ENCODE measurements around the gene BICRA. TPM values are rescaled to one million over a fixed set of nuclear protein-coding genes. Genes with fewer than 3 reads are reported as not detected.
A peak's percentile ranks its signal among the peaks of the same experiment; 100 is the strongest.
"Not testable (repeated sequence)": the region's sequence is repeated elsewhere in the genome, so short reads cannot be mapped to it uniquely, and the experiment has no call there.

The BICRA gene
- total RNA-seq, 4 donors from 2014 or later, result 10.7 to 33.6 (median 22.9) TPM

DNA sequence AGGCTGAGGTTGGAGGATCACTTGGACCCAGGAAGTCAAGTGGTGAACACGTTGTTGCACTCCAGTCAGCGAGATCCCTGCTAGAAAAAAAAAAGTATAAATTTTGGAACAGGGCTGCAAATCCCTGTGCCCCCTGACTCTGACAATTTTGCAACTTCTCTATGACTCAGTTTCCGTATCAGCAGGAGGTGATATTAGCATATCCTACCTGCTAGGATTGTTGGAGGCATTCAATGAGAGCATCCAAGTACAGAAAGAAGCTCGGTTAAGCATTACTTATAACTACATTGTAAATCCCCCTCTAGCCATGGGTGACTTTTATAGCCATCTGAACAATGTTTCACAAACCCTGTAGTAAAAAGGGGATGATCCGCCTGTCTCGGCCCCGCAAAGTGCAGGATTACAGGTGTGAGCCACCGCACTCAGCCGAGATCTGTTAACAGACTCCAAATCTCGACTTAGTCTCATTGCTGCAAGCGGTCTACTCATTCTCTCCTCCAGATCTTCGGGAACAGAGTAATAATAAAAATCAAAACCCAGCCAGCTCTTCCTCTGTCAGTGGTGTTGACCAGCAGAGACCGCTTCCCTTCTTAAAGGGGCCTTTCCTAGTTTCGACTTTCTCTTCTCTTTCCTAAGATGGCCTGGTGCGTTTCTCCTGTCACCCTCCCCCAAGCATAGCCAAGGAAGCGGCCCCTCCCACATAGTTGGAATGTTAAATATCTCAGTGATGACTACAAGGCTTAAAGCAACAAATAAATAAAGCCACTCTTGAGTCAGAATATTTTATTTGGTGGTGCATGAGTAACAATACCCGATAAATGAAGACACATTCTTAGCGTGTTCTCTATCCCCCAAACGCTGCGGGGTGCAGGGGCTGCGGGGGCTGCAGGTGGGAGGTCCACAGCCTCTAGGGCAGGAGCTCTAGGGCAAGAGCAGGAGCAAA, 10.3 kb upstream of the BICRA start:
- WGBS, result 19% methylated on average over 21 of the region's 21 CpGs
- DNase-seq (ENCODE audit: low spot score in 2 of 2), result peak in 1 of 2 donors; percentile 79

DNA sequence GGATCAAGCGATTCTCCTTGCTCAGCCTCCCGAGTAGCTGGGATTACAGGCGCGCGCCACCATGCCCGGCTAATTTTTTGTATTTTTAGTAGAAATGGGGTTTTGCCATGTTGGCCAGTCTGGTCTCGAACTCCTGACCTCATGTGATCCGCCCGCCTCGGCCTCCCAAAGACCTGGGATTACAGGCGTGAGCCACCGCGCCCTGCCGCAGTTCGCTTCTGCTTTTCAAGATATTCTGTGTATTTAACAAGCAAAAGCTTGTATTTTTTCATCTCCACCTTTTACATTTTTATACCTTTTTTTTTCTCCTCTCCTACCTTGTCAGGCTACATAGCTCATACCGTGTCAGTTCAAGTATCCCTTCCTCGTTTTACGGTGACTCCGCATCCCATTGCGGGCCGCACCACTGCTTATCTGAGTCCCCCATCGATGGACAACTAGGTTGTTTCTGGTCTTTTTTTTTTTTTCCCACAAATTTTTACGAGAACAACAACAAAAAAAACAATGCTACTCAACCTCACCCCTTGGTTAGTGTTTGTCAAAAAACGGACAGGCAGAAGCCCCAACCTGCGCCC, 9.2 kb upstream of the BICRA start:
- not testable (repeated sequence) for H3K27me3 ChIP-seq; DNase-seq (ENCODE audit: low spot score in 2 of 2); H3K36me3 ChIP-seq; H3K9me3 ChIP-seq
- Histone ChIP-seq H3K27ac (peak overlapping the region; percentile 90), H3K4me3 (peak overlapping the region; percentile 58), H3K4me1 (peaks cover 28% of the 10 kb centered on the region)
- WGBS, result 38% methylated on average over 25 of the region's 25 CpGs

More for the DNA sequence above, 10.3 kb upstream of the BICRA start:
- Histone ChIP-seq H3K27ac (peak overlapping the region; percentile 90), H3K4me1 (peaks cover 28% of the 10 kb centered on the region), H3K9me3 (no peaks in the 10 kb centered on the region), H3K36me3 (no peaks in the 10 kb centered on the region), H3K27me3 (no peaks in the 10 kb centered on the region), H3K4me3 (peak overlapping the region; percentile 58)
- no peak for TF ChIP-seq CTCF (IDR thresholded peaks at IDR 0.05)
- no peak for TF ChIP-seq POLR2A (IDR thresholded peaks at IDR 0.05)
- no peak for TF ChIP-seq POLR2AphosphoS5 (IDR thresholded peaks at IDR 0.05)
- TF ChIP-seq EP300 (IDR thresholded peaks at IDR 0.05), result no peak

- DNase-seq (ENCODE audit: low spot score in 2 of 2), result peak; percentile 100
- Histone ChIP-seq H3K27ac (peak overlapping the region; percentile 90), H3K9me3 (no peaks in the 10 kb centered on the region), H3K27me3 (no peaks in the 10 kb centered on the region), H3K36me3 (no peaks in the 10 kb centered on the region), H3K4me3 (peak overlapping the region; percentile 58), H3K4me1 (peaks cover 28% of the 10 kb centered on the region)
- WGBS, result 6% methylated on average over 47 of the region's 77 CpGs
- peak in 1 of 3 donors; percentile 51 for TF ChIP-seq POLR2AphosphoS5 (IDR thresholded peaks at IDR 0.05)
- TF ChIP-seq CTCF (IDR thresholded peaks at IDR 0.05), result no peak
- TF ChIP-seq POLR2A (IDR thresholded peaks at IDR 0.05), result peak; percentile 59 to 72
- TF ChIP-seq EP300 (IDR thresholded peaks at IDR 0.05), result no peak
These were observed 8.4 kb upstream of the BICRA start for GRCh38 chr19:47600246-47601179.

GRCh38 chr19:47601180-47601904, 7.6 kb upstream of the BICRA start:
- H3K27me3 ChIP-seq, result no peaks in the 10 kb centered on the region
- H3K36me3 ChIP-seq, result no peaks in the 10 kb centered on the region
- 60% methylated on average over 17 of the region's 17 CpGs for WGBS
- TF ChIP-seq CTCF (IDR thresholded peaks at IDR 0.05), result no peak
- no peak for TF ChIP-seq POLR2AphosphoS5 (IDR thresholded peaks at IDR 0.05)
- no peak for TF ChIP-seq POLR2A (IDR thresholded peaks at IDR 0.05)
- TF ChIP-seq EP300 (IDR thresholded peaks at IDR 0.05), result no peak
- no peaks in the 10 kb centered on the region for H3K9me3 ChIP-seq
- peak overlapping the region; percentile 90 for H3K27ac ChIP-seq
- H3K4me3 ChIP-seq, result peak overlapping the region; percentile 58
- no peak for DNase-seq (ENCODE audit: low spot score in 2 of 2)
- peaks cover 28% of the 10 kb centered on the region for H3K4me1 ChIP-seq
